ELF-1 (cell line): ENCODE measurements around the gene FAM228B.
"Not testable (repeated sequence)": the region's sequence is repeated elsewhere in the genome, so short reads cannot be mapped to it uniquely, and the experiment has no call there.

Experiments used
- DNase-seq: peaks from one replicate; pipeline ENCODE4 v3.0.0-alpha.2; 2016; ENCODE audit warnings: low read depth, low spot score

FAM228B gene

GRCh38 chr2:24159708-24160107, 36.4 kb downstream of the FAM228B start:
- no peak for DNase-seq

GRCh38 chr2:24160761-24161160, 37.5 kb downstream of the FAM228B start:
- DNase-seq, result no peak

GRCh38 chr2:24162494-24162893, 39.2 kb downstream of the FAM228B start:
- no peak for DNase-seq

- no peak for DNase-seq
Observed at GRCh38 chr2:24163186-24163585, 39.9 kb downstream of the FAM228B start.

GRCh38 chr2:24163601-24164000, 40.3 kb downstream of the FAM228B start:
- no peak for DNase-seq

GRCh38 chr2:24164416-24164973, 41.2 kb downstream of the FAM228B start:
- DNase-seq, result peak; percentile 63

- DNase-seq, result peak; percentile 43
Observed at GRCh38 chr2:24169023-24169422, 45.8 kb downstream of the FAM228B start.

GRCh38 chr2:24174851-24175277, 51.6 kb downstream of the FAM228B start, which contains the start of gene FAM228A:
Gene FAM228A (plus strand): TSS chr2:24175053. CDS start chr2:24175481, 428 bp downstream.
- no peak for DNase-seq

GRCh38 chr2:24175631-24176187, 52.4 kb downstream of the FAM228B start:
- DNase-seq, result no peak

GRCh38 chr2:24176326-24176725, 53.1 kb downstream of the FAM228B start:
- no peak for DNase-seq

GRCh38 chr2:24179683-24180082, 56.4 kb downstream of the FAM228B start:
- no peak for DNase-seq

GRCh38 chr2:24181849-24182248, 58.6 kb downstream of the FAM228B start:
- DNase-seq, result no peak

GRCh38 chr2:24182507-24182906, 59.2 kb downstream of the FAM228B start:
- no peak for DNase-seq

- no peak for DNase-seq
Observed at GRCh38 chr2:24183366-24184069, 60.2 kb downstream of the FAM228B start.

- DNase-seq, result peak; percentile 27
Observed at GRCh38 chr2:24189551-24189950, 66.3 kb downstream of the FAM228B start.

GRCh38 chr2:24190503-24190902, 67.2 kb downstream of the FAM228B start:
- DNase-seq, result no peak

- no peak for DNase-seq
Observed at GRCh38 chr2:24191156-24191555, 67.9 kb downstream of the FAM228B start.

- peak; percentile 51 for DNase-seq
Observed at GRCh38 chr2:24191848-24192247, 68.6 kb downstream of the FAM228B start.

- DNase-seq, result not testable (repeated sequence)
Observed at GRCh38 chr2:24197213-24197612, 73.9 kb downstream of the FAM228B start.

- DNase-seq, result no peak
Observed at GRCh38 chr2:24199968-24200590, 76.8 kb downstream of the FAM228B start.

GRCh38 chr2:24200799-24201198, 77.5 kb downstream of the FAM228B start:
- DNase-seq, result no peak

GRCh38 chr2:24203029-24203786, 79.9 kb downstream of the FAM228B start:
- DNase-seq, result peak; percentile 24
